Natural killer cell treated with Interleukin-12 subunit alpha and Interleukin-12 subunit beta and Interleukin-15 and Interleukin-18, amount 100 ng/mL, for 72 hours (primary cell): ENCODE data around the gene QRSL1. TPM values are rescaled to one million over a fixed set of nuclear protein-coding genes. Genes with fewer than 3 reads are reported as not detected.
"Not testable (repeated sequence)": the region's sequence is repeated elsewhere in the genome, so short reads cannot be mapped to it uniquely, and the experiment has no call there.

Experiments
- ATAC-seq, 2 donors: fragments of 150-1000 bp; cut with Tn5 transposase in 1 of 2; sonication (Bioruptor Pico), chemical (Tn5 transposase) in 1 of 2; 2 replicates each; pipeline ENCODE4 v1.10.0; 2021
- DNase-seq: peaks from one replicate; pipeline ENCODE4 v3.0.0; 2022; ENCODE audit warnings: low spot score
- H3K27ac Mint-ChIP-seq, 2 donors: 1 replicate in 1 of 2; 2 replicates in 1 of 2; pipeline ENCODE4 v1.8.0; 2022; ENCODE audit warnings: mixed read lengths in 2 of 2, mild to moderate bottlenecking in 1 of 2, moderate library complexity in 1 of 2
- H3K27me3 Mint-ChIP-seq, 2 donors: 1 replicate in 1 of 2; 2 replicates in 1 of 2; pipeline ENCODE4 v1.8.0; 2022; ENCODE audit warnings: mixed read lengths in 2 of 2
- H3K36me3 Mint-ChIP-seq: one replicate; pipeline ENCODE4 v1.8.0; 2022; ENCODE audit warnings: mixed read lengths
- H3K4me1 Mint-ChIP-seq, 2 donors: 1 replicate in 1 of 2; 2 replicates in 1 of 2; pipeline ENCODE4 v1.8.0; 2022; ENCODE audit warnings: low read depth in 2 of 2, mixed read lengths in 2 of 2, mild to moderate bottlenecking in 1 of 2
- H3K4me3 Mint-ChIP-seq: one replicate; pipeline ENCODE4 v1.8.0; 2022; ENCODE audit warnings: mixed read lengths
- H3K9me3 Mint-ChIP-seq: 2 replicates; pipeline ENCODE4 v1.8.0; 2022; ENCODE audit warnings: mixed read lengths
- total RNA-seq, 2 donors: library from RNA; stranded (reverse); gene quantifications; one replicate each; pipeline ENCODE4 v1.2.3, GENCODE V29; 2022

QRSL1 gene
- total RNA-seq, 2 donors from 2014 or later = 15.3 to 25.0 TPM

GRCh38 chr6:106671651-106672050, 42.3 kb downstream of the QRSL1 start:
- Mint-ChIP-seq H3K4me1 (no peaks in the 10 kb centered on the region), H3K4me3 (no peak overlapping the region), H3K27ac (no peak overlapping the region), H3K9me3 (no peaks in the 10 kb centered on the region), H3K36me3 (no peaks in the 10 kb centered on the region), H3K27me3 (no peaks in the 10 kb centered on the region)
- DNase-seq (no peak), ATAC-seq (no peak)

- no peaks in the 10 kb centered on the region for H3K4me1 Mint-ChIP-seq
- H3K27me3 Mint-ChIP-seq = no peaks in the 10 kb centered on the region
- H3K27ac Mint-ChIP-seq = no peak overlapping the region
- DNase-seq = no peak
- H3K9me3 Mint-ChIP-seq = no peaks in the 10 kb centered on the region
- no peaks in the 10 kb centered on the region for H3K36me3 Mint-ChIP-seq
- no peak overlapping the region for H3K4me3 Mint-ChIP-seq
- no peak for ATAC-seq
These were observed 45.3 kb downstream of the QRSL1 start for GRCh38 chr6:106674541-106675229.

- Mint-ChIP-seq H3K4me3 (no peak overlapping the region), H3K27me3 (no peaks in the 10 kb centered on the region), H3K4me1 (no peaks in the 10 kb centered on the region), H3K9me3 (no peaks in the 10 kb centered on the region), H3K36me3 (no peaks in the 10 kb centered on the region), H3K27ac (no peak overlapping the region)
- no peak for ATAC-seq
- no peak for DNase-seq
These were observed 47.9 kb downstream of the QRSL1 start for GRCh38 chr6:106677282-106677681.

GRCh38 chr6:106684011-106684410, 54.6 kb downstream of the QRSL1 start:
- peaks cover 0 to 11% of the 10 kb centered on the region in 2 donors for H3K27me3 Mint-ChIP-seq
- H3K36me3 Mint-ChIP-seq = no peaks in the 10 kb centered on the region
- H3K27ac Mint-ChIP-seq = no peak overlapping the region
- DNase-seq (no peak), ATAC-seq (no peak)
- H3K9me3 Mint-ChIP-seq = no peaks in the 10 kb centered on the region
- H3K4me1 Mint-ChIP-seq = no peaks in the 10 kb centered on the region
- H3K4me3 Mint-ChIP-seq = no peak overlapping the region

GRCh38 chr6:106685833-106686232, 56.5 kb downstream of the QRSL1 start:
- Mint-ChIP-seq H3K27me3 (peaks cover 0 to 11% of the 10 kb centered on the region in 2 donors), H3K4me3 (no peak overlapping the region), H3K4me1 (no peaks in the 10 kb centered on the region), H3K36me3 (no peaks in the 10 kb centered on the region), H3K9me3 (no peaks in the 10 kb centered on the region), H3K27ac (no peak overlapping the region)
- ATAC-seq = no peak
- DNase-seq = no peak

- H3K36me3 Mint-ChIP-seq = no peaks in the 10 kb centered on the region
- ATAC-seq (no peak), DNase-seq (no peak)
- no peak overlapping the region for H3K27ac Mint-ChIP-seq
- H3K4me1 Mint-ChIP-seq = no peaks in the 10 kb centered on the region
- H3K27me3 Mint-ChIP-seq = peaks cover 1 to 18% of the 10 kb centered on the region in 2 donors
- no peak overlapping the region for H3K4me3 Mint-ChIP-seq
- no peaks in the 10 kb centered on the region for H3K9me3 Mint-ChIP-seq
These were observed 59.0 kb downstream of the QRSL1 start for GRCh38 chr6:106688177-106688951.

GRCh38 chr6:106692112-106692818, 62.9 kb downstream of the QRSL1 start:
- no peaks in the 10 kb centered on the region for H3K36me3 Mint-ChIP-seq
- ATAC-seq (no peak), DNase-seq (no peak)
- no peak overlapping the region for H3K27ac Mint-ChIP-seq
- H3K4me1 Mint-ChIP-seq = no peaks in the 10 kb centered on the region
- H3K9me3 Mint-ChIP-seq = no peaks in the 10 kb centered on the region
- no peak overlapping the region for H3K4me3 Mint-ChIP-seq
- peaks cover 9 to 32% of the 10 kb centered on the region in 2 donors for H3K27me3 Mint-ChIP-seq

GRCh38 chr6:106692819-106693208, 63.4 kb downstream of the QRSL1 start:
- peaks cover 9 to 27% of the 10 kb centered on the region in 2 donors for H3K27me3 Mint-ChIP-seq
- no peak for ATAC-seq
- H3K9me3 Mint-ChIP-seq = no peaks in the 10 kb centered on the region
- H3K27ac Mint-ChIP-seq = no peak overlapping the region
- no peak for DNase-seq
- no peaks in the 10 kb centered on the region for H3K4me1 Mint-ChIP-seq
- no peak overlapping the region for H3K4me3 Mint-ChIP-seq
- no peaks in the 10 kb centered on the region for H3K36me3 Mint-ChIP-seq

- no peak overlapping the region for H3K27ac Mint-ChIP-seq
- H3K9me3 Mint-ChIP-seq = no peaks in the 10 kb centered on the region
- no peak for DNase-seq
- peaks cover 9 to 26% of the 10 kb centered on the region in 2 donors for H3K27me3 Mint-ChIP-seq
- H3K36me3 Mint-ChIP-seq = no peaks in the 10 kb centered on the region
- no peak for ATAC-seq
- no peaks in the 10 kb centered on the region for H3K4me1 Mint-ChIP-seq
- H3K4me3 Mint-ChIP-seq = no peak overlapping the region
These were observed 64.0 kb downstream of the QRSL1 start for GRCh38 chr6:106693418-106693817.

- no peaks in the 10 kb centered on the region for H3K9me3 Mint-ChIP-seq
- H3K27me3 Mint-ChIP-seq = peaks cover 9 to 27% of the 10 kb centered on the region in 2 donors
- no peak overlapping the region for H3K27ac Mint-ChIP-seq
- no peaks in the 10 kb centered on the region for H3K36me3 Mint-ChIP-seq
- no peak for DNase-seq
- no peaks in the 10 kb centered on the region for H3K4me1 Mint-ChIP-seq
- ATAC-seq = peak in 1 of 2 donors; percentile 55
- H3K4me3 Mint-ChIP-seq = no peak overlapping the region
These were observed 65.0 kb downstream of the QRSL1 start for GRCh38 chr6:106694343-106694742.

GRCh38 chr6:106700581-106700980, 71.2 kb downstream of the QRSL1 start:
- DNase-seq = no peak
- no peak for ATAC-seq
- Mint-ChIP-seq H3K27ac (no peak overlapping the region), H3K4me3 (no peak overlapping the region), H3K4me1 (no peaks in the 10 kb centered on the region), H3K9me3 (no peaks in the 10 kb centered on the region), H3K36me3 (no peaks in the 10 kb centered on the region), H3K27me3 (peaks cover 30 to 46% of the 10 kb centered on the region in 2 donors)

- not testable (repeated sequence) for H3K9me3 Mint-ChIP-seq, H3K4me3 Mint-ChIP-seq, H3K36me3 Mint-ChIP-seq, H3K4me1 Mint-ChIP-seq, H3K27ac Mint-ChIP-seq, DNase-seq, ATAC-seq
- H3K27me3 Mint-ChIP-seq = peaks cover 30 to 44% of the 10 kb centered on the region in 2 donors
These were observed 71.8 kb downstream of the QRSL1 start for GRCh38 chr6:106701201-106701600.

- no peak overlapping the region for H3K27ac Mint-ChIP-seq
- H3K9me3 Mint-ChIP-seq = no peaks in the 10 kb centered on the region
- no peak overlapping the region for H3K4me3 Mint-ChIP-seq
- no peaks in the 10 kb centered on the region for H3K4me1 Mint-ChIP-seq
- peaks cover 30 to 36% of the 10 kb centered on the region in 2 donors for H3K27me3 Mint-ChIP-seq
- DNase-seq (no peak), ATAC-seq (no peak)
- no peaks in the 10 kb centered on the region for H3K36me3 Mint-ChIP-seq
These were observed 72.7 kb downstream of the QRSL1 start for GRCh38 chr6:106702046-106702445.
